Measurements from ENCODE around the gene USP6NL.

Gene USP6NL

GRCh38 chr10:11489591-11489990, 121.9 kb downstream of the USP6NL start:
- no peak overlapping the region for H3K9ac ChIP-seq (ENCODE audit: insufficient read length)
- H3K36me3 ChIP-seq (ENCODE audit: insufficient read depth, low read length): no peaks in the 10 kb centered on the region; the same call in 1 of the 2 replicates
- TF ChIP-seq FOXP2 (optimal IDR thresholded peaks at IDR 0.05; ENCODE audit: control extremely low read depth, extremely low read length, insufficient read depth) (no peak), POLR2AphosphoS5 (IDR thresholded peaks at IDR 0.05; ENCODE audit: borderline replicate concordance, low read depth, low read length) (no peak), EZH2 (IDR thresholded peaks at IDR 0.05) (no peak)
- no peak for DNase-seq (ENCODE audit: low read depth, low spot score)
- H3K4me3 ChIP-seq: no peak overlapping the region
- no peak overlapping the region for H3K27ac ChIP-seq
- H3K9me3 ChIP-seq (ENCODE audit: low read depth, low read length): no peaks in the 10 kb centered on the region

GRCh38 chr10:11488126-11488525, 123.3 kb downstream of the USP6NL start:
- no peaks in the 10 kb centered on the region; the same call in 1 of the 2 replicates for H3K36me3 ChIP-seq (ENCODE audit: insufficient read depth, low read length)
- H3K27ac ChIP-seq: no peak overlapping the region
- no peak for DNase-seq (ENCODE audit: low read depth, low spot score)
- H3K9ac ChIP-seq (ENCODE audit: insufficient read length): no peak overlapping the region
- TF ChIP-seq FOXP2 (optimal IDR thresholded peaks at IDR 0.05; ENCODE audit: control extremely low read depth, extremely low read length, insufficient read depth): no peak
- no peak for TF ChIP-seq EZH2 (IDR thresholded peaks at IDR 0.05)
- H3K4me3 ChIP-seq: no peak overlapping the region
- no peaks in the 10 kb centered on the region for H3K9me3 ChIP-seq (ENCODE audit: low read depth, low read length)

GRCh38 chr10:11483201-11484148, 128.0 kb downstream of the USP6NL start:
- H3K36me3 ChIP-seq (ENCODE audit: insufficient read depth, low read length): no peaks in the 10 kb centered on the region; the same call in 1 of the 2 replicates
- DNase-seq (ENCODE audit: low read depth, low spot score): no peak

GRCh38 chr10:11482306-11482705, 129.1 kb downstream of the USP6NL start:
- no peak overlapping the region for H3K4me3 ChIP-seq
- TF ChIP-seq POLR2AphosphoS5 (IDR thresholded peaks at IDR 0.05; ENCODE audit: borderline replicate concordance, low read depth, low read length) (no peak), EZH2 (IDR thresholded peaks at IDR 0.05) (no peak), FOXP2 (optimal IDR thresholded peaks at IDR 0.05; ENCODE audit: control extremely low read depth, extremely low read length, insufficient read depth) (no peak)
- DNase-seq (ENCODE audit: low read depth, low spot score): no peak
- no peak overlapping the region for H3K27ac ChIP-seq
- H3K9ac ChIP-seq (ENCODE audit: insufficient read length): no peak overlapping the region
- no peaks in the 10 kb centered on the region for H3K9me3 ChIP-seq (ENCODE audit: low read depth, low read length)
- H3K36me3 ChIP-seq (ENCODE audit: insufficient read depth, low read length): no peaks in the 10 kb centered on the region; the same call in 1 of the 2 replicates

More at GRCh38 chr10:11483201-11484148, 128.0 kb downstream of the USP6NL start:
- Histone ChIP-seq H3K9me3 (ENCODE audit: low read depth, low read length) (no peaks in the 10 kb centered on the region), H3K27ac (no peak overlapping the region), H3K9ac (ENCODE audit: insufficient read length) (no peak overlapping the region), H3K4me3 (no peak overlapping the region)
- TF ChIP-seq EZH2 (IDR thresholded peaks at IDR 0.05) (no peak), POLR2AphosphoS5 (IDR thresholded peaks at IDR 0.05; ENCODE audit: borderline replicate concordance, low read depth, low read length) (no peak), FOXP2 (optimal IDR thresholded peaks at IDR 0.05; ENCODE audit: control extremely low read depth, extremely low read length, insufficient read depth) (no peak)

- Histone ChIP-seq H3K9ac (ENCODE audit: insufficient read length) (no peak overlapping the region), H3K9me3 (ENCODE audit: low read depth, low read length) (no peaks in the 10 kb centered on the region), H3K4me3 (no peak overlapping the region), H3K27ac (no peak overlapping the region), H3K36me3 (ENCODE audit: insufficient read depth, low read length) (no peaks in the 10 kb centered on the region; the same call in 1 of the 2 replicates)
- TF ChIP-seq EZH2 (IDR thresholded peaks at IDR 0.05): no peak
- TF ChIP-seq FOXP2 (optimal IDR thresholded peaks at IDR 0.05; ENCODE audit: control extremely low read depth, extremely low read length, insufficient read depth): no peak
- no peak for TF ChIP-seq POLR2AphosphoS5 (IDR thresholded peaks at IDR 0.05; ENCODE audit: borderline replicate concordance, low read depth, low read length)
- DNase-seq (ENCODE audit: low read depth, low spot score): no peak
Observed at GRCh38 chr10:11480687-11481086, 130.8 kb downstream of the USP6NL start.

GRCh38 chr10:11479300-11479699, 132.2 kb downstream of the USP6NL start:
- DNase-seq (ENCODE audit: low read depth, low spot score): no peak
- TF ChIP-seq FOXP2 (optimal IDR thresholded peaks at IDR 0.05; ENCODE audit: control extremely low read depth, extremely low read length, insufficient read depth) (no peak), POLR2AphosphoS5 (IDR thresholded peaks at IDR 0.05; ENCODE audit: borderline replicate concordance, low read depth, low read length) (no peak), EZH2 (IDR thresholded peaks at IDR 0.05) (no peak)
- H3K27ac ChIP-seq: no peak overlapping the region
- H3K9me3 ChIP-seq (ENCODE audit: low read depth, low read length): no peaks in the 10 kb centered on the region
- no peak overlapping the region for H3K9ac ChIP-seq (ENCODE audit: insufficient read length)
- no peaks in the 10 kb centered on the region; the same call in 1 of the 2 replicates for H3K36me3 ChIP-seq (ENCODE audit: insufficient read depth, low read length)
- no peak overlapping the region for H3K4me3 ChIP-seq

GRCh38 chr10:11478807-11479206, 132.6 kb downstream of the USP6NL start:
- H3K27ac ChIP-seq: no peak overlapping the region
- H3K36me3 ChIP-seq (ENCODE audit: insufficient read depth, low read length): no peaks in the 10 kb centered on the region; the same call in 1 of the 2 replicates
- H3K4me3 ChIP-seq: no peak overlapping the region
- TF ChIP-seq POLR2AphosphoS5 (IDR thresholded peaks at IDR 0.05; ENCODE audit: borderline replicate concordance, low read depth, low read length) (no peak), FOXP2 (optimal IDR thresholded peaks at IDR 0.05; ENCODE audit: control extremely low read depth, extremely low read length, insufficient read depth) (no peak), EZH2 (IDR thresholded peaks at IDR 0.05) (no peak)
- H3K9ac ChIP-seq (ENCODE audit: insufficient read length): no peak overlapping the region
- no peak for DNase-seq (ENCODE audit: low read depth, low spot score)
- no peaks in the 10 kb centered on the region for H3K9me3 ChIP-seq (ENCODE audit: low read depth, low read length)

GRCh38 chr10:11475831-11476434, 135.5 kb downstream of the USP6NL start:
- no peaks in the 10 kb centered on the region for H3K36me3 ChIP-seq (ENCODE audit: insufficient read depth, low read length)
- no peak overlapping the region for H3K4me3 ChIP-seq
- TF ChIP-seq EZH2 (IDR thresholded peaks at IDR 0.05): no peak
- TF ChIP-seq FOXP2 (optimal IDR thresholded peaks at IDR 0.05; ENCODE audit: control extremely low read depth, extremely low read length, insufficient read depth): no peak
- TF ChIP-seq POLR2AphosphoS5 (IDR thresholded peaks at IDR 0.05; ENCODE audit: borderline replicate concordance, low read depth, low read length): no peak

More at GRCh38 chr10:11475831-11476434, 135.5 kb downstream of the USP6NL start:
- no peak overlapping the region for H3K27ac ChIP-seq
- DNase-seq (ENCODE audit: low read depth, low spot score): no peak
- no peaks in the 10 kb centered on the region for H3K9me3 ChIP-seq (ENCODE audit: low read depth, low read length)
- no peak overlapping the region for H3K9ac ChIP-seq (ENCODE audit: insufficient read length)

All from SK-N-MC (cell line).